GM18526 (cell line): Measurements from ENCODE around the gene TXLNG.

ENCODE experiments used
- POLR2A ChIP-seq: IDR thresholded peaks from 3 replicates; pipeline ENCODE4 v1.6.1; 2011; ENCODE audit not compliant: insufficient read length; ENCODE audit errors: extremely low read depth

The TXLNG gene

GRCh38 chrX:16852617-16853179, 66.4 kb downstream of the TXLNG start:
- no peak for TF ChIP-seq POLR2A

GRCh38 chrX:16853537-16853936, 67.3 kb downstream of the TXLNG start:
- no peak for TF ChIP-seq POLR2A

- no peak for TF ChIP-seq POLR2A
These were observed 69.3 kb downstream of the TXLNG start for GRCh38 chrX:16855363-16856075.

GRCh38 chrX:16856744-16857143, 70.5 kb downstream of the TXLNG start:
- TF ChIP-seq POLR2A: no peak

- no peak for TF ChIP-seq POLR2A
These were observed 76.6 kb downstream of the TXLNG start for GRCh38 chrX:16862829-16863228.

GRCh38 chrX:16867947-16868346, 81.7 kb downstream of the TXLNG start:
- no peak for TF ChIP-seq POLR2A

GRCh38 chrX:16868920-16869319, 82.7 kb downstream of the TXLNG start:
- TF ChIP-seq POLR2A: no peak

- TF ChIP-seq POLR2A: no peak
These were observed 83.3 kb downstream of the TXLNG start for GRCh38 chrX:16869393-16870094.

- peak; percentile 66 for TF ChIP-seq POLR2A
These were observed 84.0 kb downstream of the TXLNG start, which contains the start of gene RBBP7 for GRCh38 chrX:16870095-16870861. Gene RBBP7, minus strand, starts transcription at chrX:16870362. Its CDS starts 309 bp downstream, at chrX:16870053.

- TF ChIP-seq POLR2A: no peak
These were observed 84.9 kb downstream of the TXLNG start for GRCh38 chrX:16870862-16871815.

GRCh38 chrX:16873106-16873505, 86.8 kb downstream of the TXLNG start:
- no peak for TF ChIP-seq POLR2A

GRCh38 chrX:16874458-16875095, 88.3 kb downstream of the TXLNG start:
- TF ChIP-seq POLR2A: no peak

- no peak for TF ChIP-seq POLR2A
These were observed 90.4 kb downstream of the TXLNG start for GRCh38 chrX:16876696-16877095.

- TF ChIP-seq POLR2A: no peak
These were observed 95.9 kb downstream of the TXLNG start for GRCh38 chrX:16882169-16882568.
